ENCODE results near the gene NLRX1. TPM values are rescaled to one million over a fixed set of nuclear protein-coding genes. Genes with fewer than 3 reads are reported as not detected.

The NLRX1 gene
- polyA plus RNA-seq, 1 of the 3 experiments (the other 2 are of a cell fraction) = 13.7 TPM

DNA sequence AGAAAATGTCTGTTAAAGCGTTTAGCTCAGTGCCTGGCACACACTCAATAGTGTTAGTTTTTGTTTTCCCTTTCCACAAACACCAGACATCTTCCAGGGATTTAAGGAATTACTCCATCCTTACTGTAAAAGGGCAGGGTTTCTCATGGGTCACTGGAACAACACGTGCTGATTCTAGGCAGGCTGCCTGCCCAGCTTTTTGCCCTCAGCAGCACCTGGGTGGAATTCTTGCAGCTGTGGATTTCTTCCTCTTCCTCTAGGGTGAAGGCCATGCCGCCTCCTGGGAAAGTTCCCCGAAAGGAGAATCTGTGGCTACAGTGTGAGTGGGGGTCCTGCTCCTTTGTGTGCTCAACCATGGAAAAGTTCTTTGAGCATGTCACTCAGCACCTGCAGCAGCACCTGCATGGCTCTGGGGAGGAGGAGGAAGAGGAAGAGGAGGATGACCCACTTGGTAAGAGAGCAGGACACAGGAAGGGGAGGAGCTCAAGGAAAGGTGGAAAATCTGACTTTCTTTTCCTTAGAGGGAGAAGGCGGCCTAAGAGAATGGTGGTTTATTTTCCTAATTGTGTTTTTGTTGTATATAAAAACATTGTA lies 41.8 kb upstream of the NLRX1 start (continued):
- TF ChIP-seq, protein P1, sequence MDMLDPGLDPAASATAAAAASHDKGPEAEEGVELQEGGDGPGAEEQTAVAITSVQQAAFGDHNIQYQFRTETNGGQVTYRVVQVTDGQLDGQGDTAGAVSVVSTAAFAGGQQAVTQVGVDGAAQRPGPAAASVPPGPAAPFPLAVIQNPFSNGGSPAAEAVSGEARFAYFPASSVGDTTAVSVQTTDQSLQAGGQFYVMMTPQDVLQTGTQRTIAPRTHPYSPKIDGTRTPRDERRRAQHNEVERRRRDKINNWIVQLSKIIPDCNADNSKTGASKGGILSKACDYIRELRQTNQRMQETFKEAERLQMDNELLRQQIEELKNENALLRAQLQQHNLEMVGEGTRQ (IDR thresholded peaks at IDR 0.05; ENCODE audit: borderline replicate concordance, low read depth, low read length) = no peak
- TF ChIP-seq JUND (IDR thresholded peaks at IDR 0.05) (no peak), TEAD4 (IDR thresholded peaks at IDR 0.05; ENCODE audit: borderline replicate concordance, insufficient read depth) (no peak), NFIC (IDR thresholded peaks at IDR 0.05; ENCODE audit: borderline replicate concordance) (no peak)

GRCh38 chr11:119130662-119131061 lies 37.9 kb upstream of the NLRX1 start:
- ChIA-PET CTCF (interaction anchor here (0.8 to 1.5 kb wide), 3 partner anchors 36 to 193 kb away, joined by 3 to 4 read pairs (median 3); no protein-coding TSS in a partner anchor), POLR2A (no interaction called here)
- Histone ChIP-seq H3K36me3 (replicated peaks in 1 of 2; ENCODE audit: control insufficient read depth in 1 of 2, insufficient read depth in 2 of 2, low read length in 1 of 2) (peaks cover 27 to 45% of the 10 kb centered on the region in 2 experiments), H3K27ac (ENCODE audit: low read depth in 2 of 2, low read length in 1 of 2) (no peak overlapping the region), H3K4me1 (ENCODE audit: control insufficient read depth in 1 of 2, insufficient read depth in 2 of 2, low read depth in 1 of 2, low read length in 1 of 2) (no peaks in the 10 kb centered on the region), H3K9me2 (no peaks in the 10 kb centered on the region), H4K20me1 (ENCODE audit: insufficient read depth) (no peaks in the 10 kb centered on the region), H3K9ac (no peak overlapping the region), H2AFZ (ENCODE audit: low read depth) (no peak overlapping the region), H3K9me3 (no peaks in the 10 kb centered on the region), H3F3A (replicated peaks; ENCODE audit: insufficient read depth) (no peaks in the 10 kb centered on the region), H3K4me3 (ENCODE audit: low read depth in 2 of 2, low read length in 1 of 2) (no peak overlapping the region), H3K27me3 (ENCODE audit: insufficient read depth) (no peaks in the 10 kb centered on the region), H3K4me2 (no peak overlapping the region), H3K79me2 (ENCODE audit: insufficient read depth) (peaks cover 6% of the 10 kb centered on the region)
- 86% methylated on average over 1 of the region's 3 CpGs for WGBS (ENCODE audit: low lambda C conversion rate)
- TF ChIP-seq RXRA (IDR thresholded peaks at IDR 0.05; ENCODE audit: borderline replicate concordance, low read depth) = no peak
- TF ChIP-seq, protein P1 (IDR thresholded peaks at IDR 0.05; ENCODE audit: borderline replicate concordance, low read depth, low read length) = no peak
- no peak for TF ChIP-seq MXI1 (IDR thresholded peaks at IDR 0.05; ENCODE audit: low read depth, low read length)
- TF ChIP-seq SMC3 (IDR thresholded peaks at IDR 0.05; ENCODE audit: low read depth, low read length) = no peak
- TF ChIP-seq EZH2phosphoT487 (IDR thresholded peaks at IDR 0.05; ENCODE audit: borderline replicate concordance, low read depth) = no peak
- TF ChIP-seq NRF1 (IDR thresholded peaks at IDR 0.05; ENCODE audit: low read depth, low read length) = no peak
- no peak for TF ChIP-seq REST (IDR thresholded peaks at IDR 0.05; ENCODE audit: low read depth, low read length)
- TF ChIP-seq POLR2AphosphoS5 (IDR thresholded peaks at IDR 0.05; ENCODE audit: low read depth, low read length) = no peak
- no peak for TF ChIP-seq SIN3A (IDR thresholded peaks at IDR 0.05; ENCODE audit: borderline replicate concordance, low read depth, low read length)
- no peak for TF ChIP-seq RCOR1 (IDR thresholded peaks at IDR 0.05; ENCODE audit: low read length)
- no peak for TF ChIP-seq IRF3 (IDR thresholded peaks at IDR 0.05; ENCODE audit: low read depth, low read length)
- no peak for TF ChIP-seq RAD21 (IDR thresholded peaks at IDR 0.05; ENCODE audit: low read length)
- TF ChIP-seq, protein P2, sequence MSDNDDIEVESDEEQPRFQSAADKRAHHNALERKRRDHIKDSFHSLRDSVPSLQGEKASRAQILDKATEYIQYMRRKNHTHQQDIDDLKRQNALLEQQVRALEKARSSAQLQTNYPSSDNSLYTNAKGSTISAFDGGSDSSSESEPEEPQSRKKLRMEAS (IDR thresholded peaks at IDR 0.05; ENCODE audit: low read depth) = no peak
- no peak for TF ChIP-seq FOXJ3 (CRISPR knock-in tag; IDR thresholded peaks at IDR 0.05)
- no peak for TF ChIP-seq FOXM1 (IDR thresholded peaks at IDR 0.05; ENCODE audit: low read depth)
- TF ChIP-seq YY1 (IDR thresholded peaks at IDR 0.05; ENCODE audit: low read depth) = no peak
- DNase-seq = no peak
